ENCODE results near the gene EIF4E1B. TPM values are rescaled to one million over a fixed set of nuclear protein-coding genes. Genes with fewer than 3 reads are reported as not detected.

The EIF4E1B gene
- polyA plus RNA-seq, 2 donors = not detected

GRCh38 chr5:176664886-176665285, 34.4 kb downstream of the EIF4E1B start:
- Histone ChIP-seq H3K9me3 (ENCODE audit: control insufficient read depth in 2 of 2, insufficient read depth in 1 of 2, low read depth in 1 of 2, low read length in 1 of 2) (no peaks in the 10 kb centered on the region), H3K36me3 (ENCODE audit: control insufficient read depth in 2 of 2, insufficient read depth in 2 of 2, low read length in 1 of 2) (no peaks in the 10 kb centered on the region), H3K27ac (ENCODE audit: low read depth in 2 of 2, low read length in 1 of 2) (no peak overlapping the region), H3K4me1 (ENCODE audit: control insufficient read depth in 2 of 2, insufficient read depth in 2 of 2, low read length in 1 of 2) (no peaks in the 10 kb centered on the region), H3K27me3 (ENCODE audit: control insufficient read depth in 1 of 2, insufficient read depth in 2 of 2, low read length in 2 of 2) (peaks cover 0 to 3% of the 10 kb centered on the region in 2 donors), H3K4me3 (ENCODE audit: low read depth in 1 of 2, low read length in 2 of 2) (no peak overlapping the region)
- WGBS, 2 donors = 29 to 34% methylated on average over 17 to 19 of the region's 19 CpGs

- H3K36me3 ChIP-seq (ENCODE audit: control insufficient read depth in 2 of 2, insufficient read depth in 2 of 2, low read length in 1 of 2) = no peaks in the 10 kb centered on the region
- no peak overlapping the region for H3K4me3 ChIP-seq (ENCODE audit: low read depth in 1 of 2, low read length in 2 of 2)
- H3K27ac ChIP-seq (ENCODE audit: low read depth in 2 of 2, low read length in 1 of 2) = no peak overlapping the region
- no peaks in the 10 kb centered on the region for H3K9me3 ChIP-seq (ENCODE audit: control insufficient read depth in 2 of 2, insufficient read depth in 1 of 2, low read depth in 1 of 2, low read length in 1 of 2)
- H3K4me1 ChIP-seq (ENCODE audit: control insufficient read depth in 2 of 2, insufficient read depth in 2 of 2, low read length in 1 of 2) = no peaks in the 10 kb centered on the region
- H3K27me3 ChIP-seq (ENCODE audit: control insufficient read depth in 1 of 2, insufficient read depth in 2 of 2, low read length in 2 of 2) = peaks cover 0 to 3% of the 10 kb centered on the region in 2 donors
- 75 to 86% methylated on average over 6 of the region's 6 CpGs for WGBS, 2 donors
Observed at GRCh38 chr5:176665517-176665916, 35.0 kb downstream of the EIF4E1B start.

DNA sequence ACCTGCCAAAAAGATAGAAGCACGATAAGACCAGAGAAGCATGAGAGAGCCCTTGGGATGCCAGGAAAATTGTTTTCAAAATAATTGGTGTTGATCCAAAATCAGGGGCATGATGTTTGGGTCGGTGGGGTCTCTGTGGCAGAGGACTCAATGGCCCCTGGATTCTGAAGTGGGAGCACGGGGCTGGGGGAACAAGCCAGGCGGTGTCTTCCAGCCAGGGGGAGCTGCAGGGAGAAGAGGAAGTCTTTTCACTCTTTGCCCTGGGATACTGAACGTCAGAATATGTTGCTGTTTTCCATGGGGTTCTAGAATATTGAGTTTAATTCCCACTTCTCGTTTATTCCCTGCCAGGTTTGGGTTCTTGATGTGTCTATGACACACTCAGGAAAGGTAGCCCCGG, 37.2 kb downstream of the EIF4E1B start:
- H3K27me3 ChIP-seq (ENCODE audit: control insufficient read depth in 1 of 2, insufficient read depth in 2 of 2, low read length in 2 of 2) = peaks cover 0 to 3% of the 10 kb centered on the region in 2 donors
- no peak overlapping the region for H3K4me3 ChIP-seq (ENCODE audit: low read depth in 1 of 2, low read length in 2 of 2)
- 66 to 75% methylated on average over 7 of the region's 7 CpGs for whole genome bisulfite sequencing, 2 donors
- H3K36me3 ChIP-seq (ENCODE audit: control insufficient read depth in 2 of 2, insufficient read depth in 2 of 2, low read length in 1 of 2) = no peaks in the 10 kb centered on the region
- no peaks in the 10 kb centered on the region for H3K4me1 ChIP-seq (ENCODE audit: control insufficient read depth in 2 of 2, insufficient read depth in 2 of 2, low read length in 1 of 2)
- no peak overlapping the region for H3K27ac ChIP-seq (ENCODE audit: low read depth in 2 of 2, low read length in 1 of 2)
- H3K9me3 ChIP-seq (ENCODE audit: control insufficient read depth in 2 of 2, insufficient read depth in 1 of 2, low read depth in 1 of 2, low read length in 1 of 2) = no peaks in the 10 kb centered on the region

DNA sequence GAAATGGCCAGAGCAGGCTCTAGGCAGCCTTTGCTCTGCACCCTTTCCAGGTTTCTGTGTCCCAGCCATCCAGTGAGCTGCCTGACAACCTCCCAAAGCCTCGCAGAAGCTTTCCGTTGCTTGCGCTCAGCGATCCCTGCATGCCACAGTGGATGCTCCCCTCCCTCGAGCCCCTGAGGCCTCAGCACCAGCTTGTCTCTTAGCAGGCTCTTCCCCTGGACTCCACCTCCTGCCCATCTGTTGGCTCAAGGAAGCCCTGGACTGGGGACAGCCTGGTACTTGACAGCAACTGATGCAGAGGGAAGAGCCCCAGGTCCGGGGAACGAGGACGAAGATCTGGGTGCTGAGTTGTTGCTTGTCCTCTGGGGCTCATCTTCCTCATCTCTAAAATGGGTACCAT, 40.0 kb downstream of the EIF4E1B start:
- no peak overlapping the region for H3K4me3 ChIP-seq (ENCODE audit: low read depth in 1 of 2, low read length in 2 of 2)
- no peaks in the 10 kb centered on the region for H3K4me1 ChIP-seq (ENCODE audit: control insufficient read depth in 2 of 2, insufficient read depth in 2 of 2, low read length in 1 of 2)
- H3K27me3 ChIP-seq (ENCODE audit: control insufficient read depth in 1 of 2, insufficient read depth in 2 of 2, low read length in 2 of 2) = no peaks in the 10 kb centered on the region
- H3K9me3 ChIP-seq (ENCODE audit: control insufficient read depth in 2 of 2, insufficient read depth in 1 of 2, low read depth in 1 of 2, low read length in 1 of 2) = no peaks in the 10 kb centered on the region
- H3K27ac ChIP-seq (ENCODE audit: low read depth in 2 of 2, low read length in 1 of 2) = no peak overlapping the region
- H3K36me3 ChIP-seq (ENCODE audit: control insufficient read depth in 2 of 2, insufficient read depth in 2 of 2, low read length in 1 of 2) = no peaks in the 10 kb centered on the region
- 76 to 77% methylated on average over 8 of the region's 8 CpGs for WGBS, 2 donors

- Histone ChIP-seq H3K27me3 (ENCODE audit: control insufficient read depth in 1 of 2, insufficient read depth in 2 of 2, low read length in 2 of 2) (no peaks in the 10 kb centered on the region), H3K27ac (ENCODE audit: low read depth in 2 of 2, low read length in 1 of 2) (no peak overlapping the region), H3K4me1 (ENCODE audit: control insufficient read depth in 2 of 2, insufficient read depth in 2 of 2, low read length in 1 of 2) (no peaks in the 10 kb centered on the region), H3K9me3 (ENCODE audit: control insufficient read depth in 2 of 2, insufficient read depth in 1 of 2, low read depth in 1 of 2, low read length in 1 of 2) (no peaks in the 10 kb centered on the region), H3K36me3 (ENCODE audit: control insufficient read depth in 2 of 2, insufficient read depth in 2 of 2, low read length in 1 of 2) (no peaks in the 10 kb centered on the region), H3K4me3 (ENCODE audit: low read depth in 1 of 2, low read length in 2 of 2) (no peak overlapping the region)
- WGBS, 2 donors = 63% methylated on average over 4 of the region's 4 CpGs
Observed at GRCh38 chr5:176671399-176671798, 40.9 kb downstream of the EIF4E1B start.

- Histone ChIP-seq H3K9me3 (ENCODE audit: control insufficient read depth in 2 of 2, insufficient read depth in 1 of 2, low read depth in 1 of 2, low read length in 1 of 2) (no peaks in the 10 kb centered on the region), H3K27me3 (ENCODE audit: control insufficient read depth in 1 of 2, insufficient read depth in 2 of 2, low read length in 2 of 2) (no peaks in the 10 kb centered on the region)
- WGBS, 2 donors = 52 to 53% methylated on average over 18 of the region's 18 CpGs
Observed at GRCh38 chr5:176671890-176672747, 41.6 kb downstream of the EIF4E1B start.

GRCh38 chr5:176673651-176674583, 43.4 kb downstream of the EIF4E1B start:
- no peak overlapping the region for H3K4me3 ChIP-seq (ENCODE audit: low read depth in 1 of 2, low read length in 2 of 2)
- no peaks in the 10 kb centered on the region for H3K9me3 ChIP-seq (ENCODE audit: control insufficient read depth in 2 of 2, insufficient read depth in 1 of 2, low read depth in 1 of 2, low read length in 1 of 2)
- 80 to 81% methylated on average over 18 of the region's 18 CpGs for WGBS, 2 donors
- no peaks in the 10 kb centered on the region for H3K4me1 ChIP-seq (ENCODE audit: control insufficient read depth in 2 of 2, insufficient read depth in 2 of 2, low read length in 1 of 2)
- no peak overlapping the region for H3K27ac ChIP-seq (ENCODE audit: low read depth in 2 of 2, low read length in 1 of 2)
- H3K36me3 ChIP-seq (ENCODE audit: control insufficient read depth in 2 of 2, insufficient read depth in 2 of 2, low read length in 1 of 2) = no peaks in the 10 kb centered on the region
- no peaks in the 10 kb centered on the region for H3K27me3 ChIP-seq (ENCODE audit: control insufficient read depth in 1 of 2, insufficient read depth in 2 of 2, low read length in 2 of 2)

More at GRCh38 chr5:176671890-176672747, 41.6 kb downstream of the EIF4E1B start:
- Histone ChIP-seq H3K4me1 (ENCODE audit: control insufficient read depth in 2 of 2, insufficient read depth in 2 of 2, low read length in 1 of 2) (no peaks in the 10 kb centered on the region), H3K4me3 (ENCODE audit: low read depth in 1 of 2, low read length in 2 of 2) (no peak overlapping the region), H3K36me3 (ENCODE audit: control insufficient read depth in 2 of 2, insufficient read depth in 2 of 2, low read length in 1 of 2) (no peaks in the 10 kb centered on the region), H3K27ac (ENCODE audit: low read depth in 2 of 2, low read length in 1 of 2) (no peak overlapping the region)

DNA sequence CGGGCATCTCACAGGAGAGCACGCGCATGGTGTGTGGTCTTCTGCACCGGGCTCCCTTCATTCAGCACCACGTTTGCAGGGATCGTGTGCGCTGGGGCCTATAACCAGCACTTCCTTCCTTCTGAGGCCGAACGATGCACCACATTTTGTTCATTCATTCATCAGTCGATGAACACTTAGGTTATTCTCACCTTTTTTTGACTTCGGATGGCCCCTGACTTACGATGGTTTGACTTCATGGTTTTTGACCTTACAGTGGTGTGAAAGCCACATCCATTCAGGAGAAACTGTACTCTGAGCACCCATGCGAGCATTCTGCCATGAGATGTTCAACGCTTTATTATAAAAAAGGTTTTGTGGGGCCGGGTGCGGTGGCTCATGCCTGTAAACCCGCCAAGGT, 44.3 kb downstream of the EIF4E1B start:
- 85 to 90% methylated on average over 17 of the region's 17 CpGs for WGBS, 2 donors

GRCh38 chr5:176675676-176676360, 45.3 kb downstream of the EIF4E1B start:
- no peak overlapping the region for H3K27ac ChIP-seq (ENCODE audit: low read depth in 2 of 2, low read length in 1 of 2)
- WGBS, 2 donors = 65 to 68% methylated on average over 19 of the region's 19 CpGs
- peaks cover 0 to 4% of the 10 kb centered on the region in 2 donors for H3K4me1 ChIP-seq (ENCODE audit: control insufficient read depth in 2 of 2, insufficient read depth in 2 of 2, low read length in 1 of 2)
- no peaks in the 10 kb centered on the region for H3K9me3 ChIP-seq (ENCODE audit: control insufficient read depth in 2 of 2, insufficient read depth in 1 of 2, low read depth in 1 of 2, low read length in 1 of 2)
- no peak overlapping the region for H3K4me3 ChIP-seq (ENCODE audit: low read depth in 1 of 2, low read length in 2 of 2)
- no peaks in the 10 kb centered on the region for H3K27me3 ChIP-seq (ENCODE audit: control insufficient read depth in 1 of 2, insufficient read depth in 2 of 2, low read length in 2 of 2)
- no peaks in the 10 kb centered on the region for H3K36me3 ChIP-seq (ENCODE audit: control insufficient read depth in 2 of 2, insufficient read depth in 2 of 2, low read length in 1 of 2)

More for the DNA sequence above, 44.3 kb downstream of the EIF4E1B start:
- Histone ChIP-seq H3K27me3 (ENCODE audit: control insufficient read depth in 1 of 2, insufficient read depth in 2 of 2, low read length in 2 of 2) (no peaks in the 10 kb centered on the region), H3K27ac (ENCODE audit: low read depth in 2 of 2, low read length in 1 of 2) (no peak overlapping the region), H3K4me1 (ENCODE audit: control insufficient read depth in 2 of 2, insufficient read depth in 2 of 2, low read length in 1 of 2) (peaks cover 0 to 1% of the 10 kb centered on the region in 2 donors), H3K4me3 (ENCODE audit: low read depth in 1 of 2, low read length in 2 of 2) (no peak overlapping the region), H3K9me3 (ENCODE audit: control insufficient read depth in 2 of 2, insufficient read depth in 1 of 2, low read depth in 1 of 2, low read length in 1 of 2) (no peaks in the 10 kb centered on the region), H3K36me3 (ENCODE audit: control insufficient read depth in 2 of 2, insufficient read depth in 2 of 2, low read length in 1 of 2) (no peaks in the 10 kb centered on the region)
